OCI-LY1 (cell line): ENCODE measurements around the gene TOB1.

Experiments used
- CTCF ChIP-seq: fragments of 200-600 bp; sonication (generic), shearing (Covaris generic); IDR thresholded peaks from 2 replicates; pipeline ENCODE4 v1.5.1; 2017; ENCODE audit warnings: mild to moderate bottlenecking, antibody characterized with exemption, low read length, moderate library complexity, mixed read lengths
- EZH2 ChIP-seq: fragments of 200-600 bp; sonication (generic), shearing (Covaris generic); IDR thresholded peaks from 2 replicates; pipeline ENCODE4 v1.8.0; 2017; ENCODE audit warnings: borderline replicate concordance, mixed run types, mild to moderate bottlenecking, antibody characterized with exemption, low read length, moderate library complexity, mixed read lengths

GRCh38 chr17:50839591-50840310, 26.4 kb downstream of the TOB1 start:
- TF ChIP-seq CTCF, result no peak
- no peak for TF ChIP-seq EZH2
